HG03469 (cell line): ENCODE results near the gene MT1H.

Experiments
- ATAC-seq: cut with Tn5 transposase; IDR thresholded peaks from one replicate; pipeline ENCODE4 v1.9.1; 2021; ENCODE audit warnings: mild to moderate bottlenecking, moderate library complexity, moderate number of reproducible peaks; ENCODE audit not compliant: unreplicated experiment

The MT1H gene

GRCh38 chr16:56684256-56684925 lies 14.8 kb downstream of the MT1H start:
- no peak for ATAC-seq

GRCh38 chr16:56684926-56685590 lies 15.4 kb downstream of the MT1H start:
- ATAC-seq, result no peak

GRCh38 chr16:56686758-56687157 lies 17.1 kb downstream of the MT1H start:
- ATAC-seq, result no peak

- no peak for ATAC-seq
Observed at GRCh38 chr16:56688762-56689161, 19.1 kb downstream of the MT1H start.

- ATAC-seq, result no peak
Observed at GRCh38 chr16:56689171-56689570, 19.6 kb downstream of the MT1H start.

- ATAC-seq, result no peak
Observed at GRCh38 chr16:56690420-56691122, 21.0 kb downstream of the MT1H start.

- no peak for ATAC-seq
Observed at GRCh38 chr16:56691885-56692284, 22.3 kb downstream of the MT1H start.

- ATAC-seq, result no peak
Observed at GRCh38 chr16:56695246-56695645, 25.6 kb downstream of the MT1H start.

GRCh38 chr16:56697456-56698155 lies 28.0 kb downstream of the MT1H start:
- no peak for ATAC-seq

GRCh38 chr16:56700195-56700594 lies 30.6 kb downstream of the MT1H start:
- no peak for ATAC-seq

- no peak for ATAC-seq
Observed at GRCh38 chr16:56700631-56701030, 31.0 kb downstream of the MT1H start.

- ATAC-seq, result no peak
Observed at GRCh38 chr16:56701534-56701933, 31.9 kb downstream of the MT1H start.

- ATAC-seq, result no peak
Observed at GRCh38 chr16:56702836-56703235, 33.2 kb downstream of the MT1H start.

- ATAC-seq, result no peak
Observed at GRCh38 chr16:56708525-56709442, 39.2 kb downstream of the MT1H start.

GRCh38 chr16:56709443-56710040 lies 39.9 kb downstream of the MT1H start:
- ATAC-seq, result no peak

- no peak for ATAC-seq
Observed at GRCh38 chr16:56710181-56710737, 40.6 kb downstream of the MT1H start.

- ATAC-seq, result no peak
Observed at GRCh38 chr16:56711862-56712261, 42.2 kb downstream of the MT1H start.

GRCh38 chr16:56713794-56714193 lies 44.2 kb downstream of the MT1H start:
- no peak for ATAC-seq

- ATAC-seq, result no peak
Observed at GRCh38 chr16:56715126-56715525, 45.5 kb downstream of the MT1H start.

- ATAC-seq, result no peak
Observed at GRCh38 chr16:56716761-56717160, 47.1 kb downstream of the MT1H start.
